Activated B cell treated with CpG ODN at 0.5 μM for 24 hours (primary cell): Measurements from ENCODE around the gene GPRIN2. TPM values are rescaled to one million over a fixed set of nuclear protein-coding genes. Genes with fewer than 3 reads are reported as not detected.
A peak's percentile ranks its signal among the peaks of the same experiment; 100 is the strongest.

Experiments
- ATAC-seq: fragments of 200-7000 bp; cut with Tn5 transposase; one replicate; pipeline ENCODE4 v1.10.0; 2021; ENCODE audit warnings: low read depth, mild to moderate bottlenecking, moderate library complexity
- CTCF ChIA-PET: fragments of 350-600 bp; sonication (Branson Sonifier 250); formaldehyde crosslinking; loops from one replicate; lab custom pipeline; 2021; ENCODE audit warnings: antibody characterized with exemption; lab: Charles Lee
- POLR2A ChIA-PET: fragments of 350-600 bp; sonication (Branson Sonifier 250); formaldehyde crosslinking; loops from one replicate; lab custom pipeline; 2021; ENCODE audit warnings: antibody characterized with exemption; lab: Charles Lee
- DNase-seq: peaks from one replicate; pipeline ENCODE4 v3.0.0; 2022
- H3K27ac Mint-ChIP-seq: one replicate; pipeline ENCODE4 v1.8.0; 2020; ENCODE audit warnings: mixed read lengths
- H3K27me3 Mint-ChIP-seq: one replicate; pipeline ENCODE4 v1.8.0; 2021; ENCODE audit warnings: mixed read lengths
- H3K36me3 Mint-ChIP-seq: one replicate; pipeline ENCODE4 v1.8.0; 2021; ENCODE audit warnings: low read depth, mixed read lengths
- H3K4me1 Mint-ChIP-seq: one replicate; pipeline ENCODE4 v1.8.0; 2021; ENCODE audit warnings: mixed read lengths
- H3K4me3 Mint-ChIP-seq: one replicate; pipeline ENCODE4 v1.8.0; 2020; ENCODE audit warnings: mild to moderate bottlenecking, mixed read lengths
- H3K9me3 Mint-ChIP-seq: one replicate; pipeline ENCODE4 v1.8.0; 2020; ENCODE audit warnings: mixed read lengths
- intact Hi-C: fragments of 100-400 bp; cut with micrococcal nuclease; formaldehyde crosslinking; loops from one replicate; pipeline ENCODE4 v1.15.1; 2024
- total RNA-seq: library from RNA; stranded (reverse); gene quantifications from 2 replicates; pipeline ENCODE4 v1.2.3, GENCODE V29; 2022
- TF ChIP-seq, protein P1 (sequence below): fragments of 200-600 bp; IDR thresholded peaks from one replicate; pipeline ENCODE4 v1.8.0; 2022; ENCODE audit warnings: antibody characterized with exemption, mild to moderate bottlenecking

The GPRIN2 gene
- total RNA-seq, 1 donor from 2014 or later = not detected

GRCh38 chr10:46558122-46558391, 1.6 kb upstream of the GPRIN2 start:
- no peak overlapping the region for H3K4me3 Mint-ChIP-seq
- CTCF ChIA-PET = no interaction called here
- TF ChIP-seq, protein P1, sequence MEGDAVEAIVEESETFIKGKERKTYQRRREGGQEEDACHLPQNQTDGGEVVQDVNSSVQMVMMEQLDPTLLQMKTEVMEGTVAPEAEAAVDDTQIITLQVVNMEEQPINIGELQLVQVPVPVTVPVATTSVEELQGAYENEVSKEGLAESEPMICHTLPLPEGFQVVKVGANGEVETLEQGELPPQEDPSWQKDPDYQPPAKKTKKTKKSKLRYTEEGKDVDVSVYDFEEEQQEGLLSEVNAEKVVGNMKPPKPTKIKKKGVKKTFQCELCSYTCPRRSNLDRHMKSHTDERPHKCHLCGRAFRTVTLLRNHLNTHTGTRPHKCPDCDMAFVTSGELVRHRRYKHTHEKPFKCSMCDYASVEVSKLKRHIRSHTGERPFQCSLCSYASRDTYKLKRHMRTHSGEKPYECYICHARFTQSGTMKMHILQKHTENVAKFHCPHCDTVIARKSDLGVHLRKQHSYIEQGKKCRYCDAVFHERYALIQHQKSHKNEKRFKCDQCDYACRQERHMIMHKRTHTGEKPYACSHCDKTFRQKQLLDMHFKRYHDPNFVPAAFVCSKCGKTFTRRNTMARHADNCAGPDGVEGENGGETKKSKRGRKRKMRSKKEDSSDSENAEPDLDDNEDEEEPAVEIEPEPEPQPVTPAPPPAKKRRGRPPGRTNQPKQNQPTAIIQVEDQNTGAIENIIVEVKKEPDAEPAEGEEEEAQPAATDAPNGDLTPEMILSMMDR = no peak

DNA sequence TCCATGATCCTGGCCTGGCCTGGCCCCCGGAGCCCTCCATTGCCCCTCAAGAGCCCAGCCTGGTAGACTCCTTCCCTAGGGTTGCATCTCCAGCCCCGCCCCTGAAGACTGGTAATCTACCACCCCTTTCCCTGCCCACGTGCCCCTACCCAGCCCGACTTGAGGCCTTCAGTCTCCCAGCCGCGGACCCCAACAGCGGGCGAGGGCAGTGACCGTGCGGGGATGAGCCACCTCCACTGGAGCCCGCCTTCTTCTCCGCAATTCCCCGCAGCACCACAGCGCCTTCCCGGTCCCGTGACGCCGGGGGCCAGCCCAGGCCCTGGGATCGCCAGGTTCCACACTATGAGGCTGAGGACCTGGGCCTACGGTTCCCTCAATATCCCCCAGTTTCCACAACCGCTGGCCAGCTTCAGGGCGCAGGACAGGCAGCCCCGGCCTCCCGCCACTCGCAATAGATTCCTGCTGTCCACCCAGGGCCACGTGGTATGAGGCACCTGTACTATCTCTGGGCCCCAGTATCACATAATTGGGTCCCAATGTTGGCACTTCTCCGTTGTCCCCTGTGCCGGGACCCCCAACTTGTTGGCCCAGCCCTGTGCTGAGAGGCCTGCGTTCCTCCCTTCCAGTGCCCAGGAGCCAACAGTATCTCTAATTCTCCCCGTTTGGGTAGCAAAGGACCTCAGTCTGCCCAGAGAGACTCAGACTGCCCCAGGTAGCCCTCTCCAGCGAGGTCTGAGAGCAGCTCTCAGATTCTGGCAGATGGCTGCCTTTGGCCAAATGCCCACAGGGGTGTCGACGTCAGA, 1.1 kb upstream of the GPRIN2 start:
- CTCF ChIA-PET = no interaction called here
- Mint-ChIP-seq H3K27ac (no peak overlapping the region), H3K27me3 (peaks cover 7% of the 10 kb centered on the region)

More at GRCh38 chr10:46558122-46558391, 1.6 kb upstream of the GPRIN2 start:
- Mint-ChIP-seq H3K9me3 (no peaks in the 10 kb centered on the region), H3K27me3 (peaks cover 7% of the 10 kb centered on the region), H3K27ac (no peak overlapping the region), H3K36me3 (no peaks in the 10 kb centered on the region), H3K4me1 (peaks cover 13% of the 10 kb centered on the region)
- POLR2A ChIA-PET = no interaction called here
- DNase-seq (no peak), ATAC-seq (no peak)
- intact Hi-C loops = no loop called here

GRCh38 chr10:46555713-46556514, 544 bp downstream of the GPRIN2 start:
- ChIA-PET POLR2A (no interaction called here), CTCF (no interaction called here)
- peaks cover 7% of the 10 kb centered on the region for H3K27me3 Mint-ChIP-seq
- TF ChIP-seq, protein P1 = no peak
- ATAC-seq (no peak), DNase-seq (no peak)
- H3K4me1 Mint-ChIP-seq = peaks cover 13% of the 10 kb centered on the region
- peak overlapping the region; percentile 30 for H3K4me3 Mint-ChIP-seq
- no peaks in the 10 kb centered on the region for H3K9me3 Mint-ChIP-seq
- H3K36me3 Mint-ChIP-seq = no peaks in the 10 kb centered on the region
- no peak overlapping the region for H3K27ac Mint-ChIP-seq
- intact Hi-C loops = loop anchor here (2.0 kb wide), 1 partner anchor 21 kb away; no protein-coding TSS in a partner anchor

More for the DNA sequence above, 1.1 kb upstream of the GPRIN2 start:
- TF ChIP-seq, protein P1 = no peak
- intact Hi-C loops = no loop called here
- DNase-seq (no peak), ATAC-seq (no peak)
- POLR2A ChIA-PET = no interaction called here
- Mint-ChIP-seq H3K36me3 (no peaks in the 10 kb centered on the region), H3K9me3 (no peaks in the 10 kb centered on the region), H3K4me3 (peak overlapping the region; percentile 56), H3K4me1 (peaks cover 13% of the 10 kb centered on the region)

DNA sequence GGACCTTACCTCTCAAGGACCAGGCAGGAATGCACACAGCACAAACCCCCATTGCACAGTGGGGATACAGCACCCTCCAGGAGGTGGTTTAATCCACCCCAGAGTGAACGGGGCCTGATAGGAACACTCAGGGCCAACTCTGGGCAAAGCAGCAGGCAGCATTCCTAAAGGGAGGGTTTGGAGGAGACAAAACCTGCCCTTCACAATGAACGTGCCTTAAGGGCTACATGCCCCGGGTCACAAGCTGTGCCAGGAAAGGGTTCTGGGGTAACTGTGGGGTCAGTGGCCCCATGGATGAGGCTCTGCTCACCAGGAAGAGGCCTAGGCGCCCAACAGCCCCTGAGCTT, 1.1 kb downstream of the GPRIN2 start:
- intact Hi-C loops = loop anchor here (2.0 kb wide), 1 partner anchor 21 kb away; no protein-coding TSS in a partner anchor
- ChIA-PET CTCF (no interaction called here), POLR2A (no interaction called here)
- DNase-seq (no peak), ATAC-seq (no peak)
- H3K36me3 Mint-ChIP-seq = no peaks in the 10 kb centered on the region
- TF ChIP-seq, protein P1 = no peak
- H3K4me1 Mint-ChIP-seq = peaks cover 13% of the 10 kb centered on the region
- H3K27ac Mint-ChIP-seq = no peak overlapping the region
- peaks cover 7% of the 10 kb centered on the region for H3K27me3 Mint-ChIP-seq
- H3K4me3 Mint-ChIP-seq = no peak overlapping the region
- no peaks in the 10 kb centered on the region for H3K9me3 Mint-ChIP-seq

GRCh38 chr10:46554166-46554781, 2.2 kb downstream of the GPRIN2 start:
- TF ChIP-seq, protein P1 = no peak
- no peak for DNase-seq
- Mint-ChIP-seq H3K36me3 (no peaks in the 10 kb centered on the region), H3K27me3 (peaks cover 7% of the 10 kb centered on the region), H3K9me3 (no peaks in the 10 kb centered on the region), H3K4me1 (peaks cover 13% of the 10 kb centered on the region), H3K27ac (no peak overlapping the region), H3K4me3 (no peak overlapping the region)
- intact Hi-C loops = loop anchor here (2.0 kb wide), 1 partner anchor 19 kb away; no protein-coding TSS in a partner anchor
- ATAC-seq = no peak
- ChIA-PET POLR2A (no interaction called here), CTCF (no interaction called here)
